HepG2 (cell line): ENCODE results near the gene GLTPD2. TPM values are rescaled to one million over a fixed set of nuclear protein-coding genes. Genes with fewer than 3 reads are reported as not detected.

Experiments used
- AKAP8 ChIP-seq: sonication (generic); formaldehyde crosslinking; IDR thresholded peaks from 2 replicates; pipeline ENCODE4 v1.5.1; 2020; ENCODE audit warnings: mild to moderate bottlenecking, missing genetic modification reagents
- ARID2 ChIP-seq: sonication (generic); formaldehyde crosslinking; IDR thresholded peaks from 2 replicates; pipeline ENCODE4 v1.8.1; 2022; ENCODE audit warnings: mild to moderate bottlenecking, missing genetic modification reagents, borderline replicate concordance
- GZF1 ChIP-seq: sonication (generic); formaldehyde crosslinking; IDR thresholded peaks from 2 replicates; pipeline ENCODE4 v1.5.1; 2020; ENCODE audit warnings: mild to moderate bottlenecking, missing genetic modification reagents
- HOXA3 ChIP-seq: sonication (generic); formaldehyde crosslinking; IDR thresholded peaks from 2 replicates; pipeline ENCODE4 v1.5.0; 2020; ENCODE audit warnings: missing genetic modification reagents
- IRF1 ChIP-seq: sonication (generic); formaldehyde crosslinking; IDR thresholded peaks from 2 replicates; pipeline ENCODE4 v1.4.0; 2020; ENCODE audit warnings: low read depth, mild to moderate bottlenecking, missing genetic modification reagents
- KAT8 ChIP-seq: IDR thresholded peaks from 2 replicates; pipeline ENCODE4 v1.6.1; 2016; ENCODE audit warnings: missing genetic modification reagents, missing compliant biosample characterization
- KDM5A ChIP-seq: fragments of 200-600 bp; sonication (generic); IDR thresholded peaks from 2 replicates; pipeline ENCODE4 v1.7.0; 2018; ENCODE audit warnings: antibody characterized with exemption, mild to moderate bottlenecking, low read length, borderline replicate concordance
- PBX2 ChIP-seq: IDR thresholded peaks from 2 replicates; pipeline ENCODE4 v1.6.1; 2016; ENCODE audit warnings: control low read depth
- PREB ChIP-seq: sonication (generic); formaldehyde crosslinking; IDR thresholded peaks from 2 replicates; pipeline ENCODE4 v1.4.0; 2020; ENCODE audit warnings: missing genetic modification reagents
- SKI ChIP-seq: fragments of 450-650 bp; IDR thresholded peaks from one replicate; pipeline ENCODE4 v1.6.1; 2018; ENCODE audit warnings: mild to moderate bottlenecking; ENCODE audit not compliant: partially characterized antibody
- U2AF2 ChIP-seq: fragments of 200-400 bp; formaldehyde crosslinking; IDR thresholded peaks from 2 replicates; pipeline ENCODE4 v1.6.1; 2017; ENCODE audit warnings: low read depth, mild to moderate bottlenecking, low read length
- ZBTB3 ChIP-seq: sonication (generic); formaldehyde crosslinking; IDR thresholded peaks from 2 replicates; pipeline ENCODE4 v1.4.0; 2020; ENCODE audit warnings: low read depth, mild to moderate bottlenecking, moderate library complexity, missing genetic modification reagents, borderline replicate concordance
- ZBTB8A ChIP-seq: sonication (generic); formaldehyde crosslinking; IDR thresholded peaks from 2 replicates; pipeline ENCODE4 v1.4.0; 2020; ENCODE audit warnings: mild to moderate bottlenecking, low read depth, missing genetic modification reagents, borderline replicate concordance
- ZNF281 ChIP-seq: sonication (generic); formaldehyde crosslinking; IDR thresholded peaks from 2 replicates; pipeline ENCODE4 v1.4.0; 2020; ENCODE audit warnings: missing genetic modification reagents, borderline replicate concordance
- ZNF484 ChIP-seq: sonication (generic); formaldehyde crosslinking; IDR thresholded peaks from 2 replicates; pipeline ENCODE4 v1.5.1; 2020; ENCODE audit warnings: mild to moderate bottlenecking, low read depth, missing genetic modification reagents, borderline replicate concordance
- ZNF557 ChIP-seq: sonication (generic); formaldehyde crosslinking; IDR thresholded peaks from 2 replicates; pipeline ENCODE4 v1.4.0; 2020; ENCODE audit warnings: missing genetic modification reagents
- ZNF580 ChIP-seq: IDR thresholded peaks from 2 replicates; pipeline ENCODE4 v1.6.1; 2016; ENCODE audit warnings: low read depth, borderline replicate concordance
- ZNF652 ChIP-seq: IDR thresholded peaks from 2 replicates; pipeline ENCODE4 v1.6.1; 2016; ENCODE audit warnings: low read depth, borderline replicate concordance
- polyA plus RNA-seq, 8 experiments: library from polyadenylated mRNA; depleted of rRNA in 3 of 8; stranded (reverse) in 7 of 8; unstranded in 1 of 8; fragments of >200 nt; fragmentation: Illumina TruSeq in 4 of 8; extraction: Trizol in 4 of 8; gene quantifications; 2 replicates each; pipeline versions ENCODE4 v1.2.1 to v1.2.3, GENCODE V29; 2011 to 2016; ENCODE audit warnings: low read depth in 4 of 8, missing spikeins in 1 of 8, mixed read lengths in 1 of 8; ENCODE audit not compliant: insufficient read depth in 1 of 8
- total RNA-seq, 5 experiments: library from RNA; depleted of rRNA; stranded (reverse); fragments of >200 nt; fragmentation: Illumina TruSeq; extraction: Trizol; gene quantifications; 2 replicates each; pipeline ENCODE4 v1.2.3, GENCODE V29; 2016; ENCODE audit warnings: low read depth in 1 of 5
- TF ChIP-seq, protein P1 (sequence below): sonication (generic); formaldehyde crosslinking; IDR thresholded peaks from 2 replicates; pipeline ENCODE4 v1.5.0; 2020; ENCODE audit warnings: missing genetic modification reagents

The GLTPD2 gene
- total and polyA plus RNA-seq, 2 of the 13 experiments (the other 11 are each of a cell fraction or from before 2014, with no cell fraction given) = 7.5 to 12.9 TPM

GRCh38 chr17:4771519-4772234 lies 17.1 kb upstream of the GLTPD2 start, which contains the start of gene TM4SF5 (continued):
- TF ChIP-seq HOXA3 (CRISPR knock-in tag) (peak; percentile 87; the same call in 1 of the 2 replicates), SKI (no peak), KAT8 (peak; percentile 73), ZNF484 (no peak; the same call in 1 of the 2 replicates), ZBTB3 (CRISPR knock-in tag) (no peak), ZBTB8A (CRISPR knock-in tag) (no peak), ZNF557 (CRISPR knock-in tag) (no peak), ZNF580 (CRISPR knock-in tag) (peak; percentile 93; the same call in 1 of the 2 replicates), PBX2 (CRISPR knock-in tag) (0 out of 2 replicates have a peak, but pooled peaks have one; percentile 32), ARID2 (CRISPR knock-in tag) (peak; percentile 96), ZNF652 (CRISPR knock-in tag) (peak; percentile 28; the same call in 1 of the 2 replicates), U2AF2 (no peak), GZF1 (CRISPR knock-in tag) (no peak), KDM5A (no peak), ZNF281 (CRISPR knock-in tag) (peak; percentile 54; the same call in 1 of the 2 replicates), PREB (CRISPR knock-in tag) (no peak), AKAP8 (CRISPR knock-in tag) (no peak; the same call in 1 of the 2 replicates), IRF1 (no peak)
- TF ChIP-seq, protein P1, sequence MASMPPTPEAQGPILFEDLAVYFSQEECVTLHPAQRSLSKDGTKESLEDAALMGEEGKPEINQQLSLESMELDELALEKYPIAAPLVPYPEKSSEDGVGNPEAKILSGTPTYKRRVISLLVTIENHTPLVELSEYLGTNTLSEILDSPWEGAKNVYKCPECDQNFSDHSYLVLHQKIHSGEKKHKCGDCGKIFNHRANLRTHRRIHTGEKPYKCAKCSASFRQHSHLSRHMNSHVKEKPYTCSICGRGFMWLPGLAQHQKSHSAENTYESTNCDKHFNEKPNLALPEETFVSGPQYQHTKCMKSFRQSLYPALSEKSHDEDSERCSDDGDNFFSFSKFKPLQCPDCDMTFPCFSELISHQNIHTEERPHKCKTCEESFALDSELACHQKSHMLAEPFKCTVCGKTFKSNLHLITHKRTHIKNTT (CRISPR knock-in tag) = no peak
